GM12878 (cell line): Measurements from ENCODE around the gene FRMD8. TPM values are rescaled to one million over a fixed set of nuclear protein-coding genes. Genes with fewer than 3 reads are reported as not detected.
A peak's percentile ranks its signal among the peaks of the same experiment; 100 is the strongest.

ENCODE experiments used
- BHLHE40 ChIP-seq, 2 experiments: fragments of 450-650 bp in 1 of 2; IDR thresholded peaks; 2 replicates each; pipeline ENCODE4 v1.6.1; 2011 to 2017; ENCODE audit warnings: low read depth in 2 of 2, borderline replicate concordance in 1 of 2, improper control_type of control experiment in 1 of 2, low read length in 1 of 2, mild to moderate bottlenecking in 1 of 2
- GATAD2B ChIP-seq: fragments of 450-650 bp; conservative IDR thresholded peaks from 2 replicates; pipeline ENCODE4 v1.6.1; 2017; ENCODE audit warnings: low read depth, mild to moderate bottlenecking, moderate library complexity
- IKZF1 ChIP-seq: fragments of 450-650 bp; conservative IDR thresholded peaks from 2 replicates; pipeline ENCODE4 v1.6.1; 2017; ENCODE audit warnings: antibody characterized with exemption, mild to moderate bottlenecking
- MEF2A ChIP-seq: IDR thresholded peaks from 2 replicates; pipeline ENCODE4 v1.6.1; 2011; ENCODE audit warnings: low read depth, mild to moderate bottlenecking, low read length, moderate library complexity; ENCODE audit not compliant: insufficient read depth
- MXI1 ChIP-seq: fragments of 150-350 bp; IDR thresholded peaks from 2 replicates; pipeline ENCODE4 v1.6.1; 2011; ENCODE audit warnings: low read depth, mild to moderate bottlenecking, inconsistent platforms, low read length, improper control_type of control experiment
- NFIC ChIP-seq: IDR thresholded peaks from 2 replicates; pipeline ENCODE4 v1.6.1; 2012; ENCODE audit warnings: low read depth, mild to moderate bottlenecking, inconsistent platforms, low read length, moderate library complexity
- NFYA ChIP-seq: IDR thresholded peaks from 2 replicates; pipeline ENCODE4 v1.6.1; 2011; ENCODE audit warnings: low read depth, mild to moderate bottlenecking, low read length, improper control_type of control experiment, borderline replicate concordance
- NR2F1 ChIP-seq: fragments of 450-650 bp; conservative IDR thresholded peaks from 2 replicates; pipeline ENCODE4 v1.6.1; 2017; ENCODE audit warnings: mild to moderate bottlenecking
- PAX5 ChIP-seq: IDR thresholded peaks from 2 replicates; pipeline ENCODE4 v1.6.1; 2011; ENCODE audit warnings: low read depth, low read length, borderline replicate concordance
- POLR2A ChIP-seq: IDR thresholded peaks from 2 replicates; pipeline ENCODE4 v1.6.1; 2011; ENCODE audit warnings: low read depth, mild to moderate bottlenecking, low read length
- RB1 ChIP-seq: fragments of 450-650 bp; formaldehyde crosslinking; IDR thresholded peaks from 2 replicates; pipeline ENCODE4 v1.6.1; 2017; ENCODE audit warnings: mild to moderate bottlenecking, borderline replicate concordance
- RELA ChIP-seq: fragments of 450-650 bp; IDR thresholded peaks from 2 replicates; pipeline ENCODE4 v1.8.0; 2014; ENCODE audit warnings: borderline replicate concordance; ENCODE audit not compliant: partially characterized antibody
- WRNIP1 ChIP-seq: IDR thresholded peaks from 2 replicates; pipeline ENCODE4 v1.6.1; 2011; ENCODE audit warnings: low read depth, low read length, improper control_type of control experiment, borderline replicate concordance
- YY1 ChIP-seq: IDR thresholded peaks from 2 replicates; pipeline ENCODE4 v1.6.1; 2011; ENCODE audit warnings: low read depth, mild to moderate bottlenecking, low read length
- ZBED1 ChIP-seq: IDR thresholded peaks from 2 replicates; pipeline ENCODE4 v1.6.1; 2016; ENCODE audit warnings: borderline replicate concordance
- polyA plus RNA-seq, 11 experiments: library from polyadenylated mRNA; depleted of rRNA in 4 of 11; unstranded in 6 of 11; stranded (reverse) in 5 of 11; fragments of >200 nt; fragmentation: Nextera tagmentation in 4 of 11; fragmentation: Illumina TruSeq in 1 of 11; extraction: Ambion mirVana in 4 of 11; extraction: Trizol in 1 of 11; gene quantifications; 1 replicate in 1 of 11; 2 replicates in 10 of 11; pipeline versions ENCODE4 v1.2.1 to v1.2.3, GENCODE V29; 2011 to 2016; ENCODE audit warnings: inconsistent platforms in 2 of 11, missing spikeins in 2 of 11, low read depth in 1 of 11
- total RNA-seq, 4 experiments: library from RNA; depleted of rRNA in 3 of 4; stranded (reverse); fragments of >200 nt in 3 of 4; fragmentation: Illumina TruSeq in 1 of 4; extraction: Trizol in 1 of 4; gene quantifications; 2 replicates each; pipeline versions ENCODE4 v1.2.1 to v1.2.3, GENCODE V29; 2013 to 2021
- TF ChIP-seq, protein P1 (sequence below): fragments of 450-650 bp; formaldehyde crosslinking; IDR thresholded peaks from 2 replicates; pipeline ENCODE4 v1.4.0; 2020; ENCODE audit warnings: mild to moderate bottlenecking, moderate library complexity
- TF ChIP-seq, protein P2 (sequence below): fragments of 450-650 bp; IDR thresholded peaks from 2 replicates; pipeline ENCODE4 v1.6.1; 2017; ENCODE audit warnings: mild to moderate bottlenecking, moderate library complexity
- TF ChIP-seq, protein P3 (sequence below): fragments of 450-650 bp; conservative IDR thresholded peaks from 2 replicates; pipeline ENCODE4 v1.6.1; 2017; ENCODE audit warnings: mild to moderate bottlenecking, moderate library complexity

The FRMD8 gene
- total and polyA plus RNA-seq, 10 of the 15 experiments (the other 5 are each of a cell fraction or from before 2014, with no cell fraction given), result 8.3 to 69.4 (median 28.0) TPM

DNA sequence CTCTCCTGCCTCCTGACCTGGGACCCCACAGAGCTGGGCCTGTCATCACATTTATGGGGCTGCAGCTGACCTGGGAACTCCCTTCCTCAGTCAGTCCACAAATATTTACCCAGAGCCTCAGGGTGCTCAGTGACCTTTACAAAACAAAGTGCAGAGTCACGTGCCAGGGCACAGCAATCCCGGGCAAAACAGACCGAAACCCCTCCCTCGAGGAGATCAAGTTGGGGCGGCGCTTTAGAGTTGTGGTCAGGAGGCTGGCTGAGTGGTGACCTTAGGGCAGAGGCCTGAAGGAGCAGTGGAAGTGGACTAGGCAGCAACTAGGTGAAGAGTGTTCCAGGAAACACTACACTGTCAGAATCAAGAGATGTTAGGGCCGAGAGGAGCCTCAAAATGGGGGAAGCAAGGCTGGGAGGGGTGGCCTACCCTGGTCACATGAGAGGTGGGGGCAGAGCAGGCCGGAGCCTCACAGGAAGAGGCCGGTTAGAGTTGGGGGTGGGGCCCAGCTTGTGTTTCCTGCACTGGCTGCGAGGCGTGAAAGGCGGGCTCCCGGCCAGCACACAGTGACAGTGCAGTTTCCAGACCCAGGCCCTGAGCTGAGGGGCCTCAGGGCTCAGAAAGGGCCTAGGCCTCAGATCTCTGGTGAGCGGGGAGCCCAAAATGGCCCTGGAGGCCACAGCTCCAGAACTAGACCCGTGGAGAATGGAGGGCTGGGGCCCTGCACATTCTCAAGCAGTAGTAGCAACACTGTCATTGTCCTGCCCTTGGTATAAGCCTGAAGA is 32.4 kb downstream of the FRMD8 start (continued):
- TF ChIP-seq, protein P1, sequence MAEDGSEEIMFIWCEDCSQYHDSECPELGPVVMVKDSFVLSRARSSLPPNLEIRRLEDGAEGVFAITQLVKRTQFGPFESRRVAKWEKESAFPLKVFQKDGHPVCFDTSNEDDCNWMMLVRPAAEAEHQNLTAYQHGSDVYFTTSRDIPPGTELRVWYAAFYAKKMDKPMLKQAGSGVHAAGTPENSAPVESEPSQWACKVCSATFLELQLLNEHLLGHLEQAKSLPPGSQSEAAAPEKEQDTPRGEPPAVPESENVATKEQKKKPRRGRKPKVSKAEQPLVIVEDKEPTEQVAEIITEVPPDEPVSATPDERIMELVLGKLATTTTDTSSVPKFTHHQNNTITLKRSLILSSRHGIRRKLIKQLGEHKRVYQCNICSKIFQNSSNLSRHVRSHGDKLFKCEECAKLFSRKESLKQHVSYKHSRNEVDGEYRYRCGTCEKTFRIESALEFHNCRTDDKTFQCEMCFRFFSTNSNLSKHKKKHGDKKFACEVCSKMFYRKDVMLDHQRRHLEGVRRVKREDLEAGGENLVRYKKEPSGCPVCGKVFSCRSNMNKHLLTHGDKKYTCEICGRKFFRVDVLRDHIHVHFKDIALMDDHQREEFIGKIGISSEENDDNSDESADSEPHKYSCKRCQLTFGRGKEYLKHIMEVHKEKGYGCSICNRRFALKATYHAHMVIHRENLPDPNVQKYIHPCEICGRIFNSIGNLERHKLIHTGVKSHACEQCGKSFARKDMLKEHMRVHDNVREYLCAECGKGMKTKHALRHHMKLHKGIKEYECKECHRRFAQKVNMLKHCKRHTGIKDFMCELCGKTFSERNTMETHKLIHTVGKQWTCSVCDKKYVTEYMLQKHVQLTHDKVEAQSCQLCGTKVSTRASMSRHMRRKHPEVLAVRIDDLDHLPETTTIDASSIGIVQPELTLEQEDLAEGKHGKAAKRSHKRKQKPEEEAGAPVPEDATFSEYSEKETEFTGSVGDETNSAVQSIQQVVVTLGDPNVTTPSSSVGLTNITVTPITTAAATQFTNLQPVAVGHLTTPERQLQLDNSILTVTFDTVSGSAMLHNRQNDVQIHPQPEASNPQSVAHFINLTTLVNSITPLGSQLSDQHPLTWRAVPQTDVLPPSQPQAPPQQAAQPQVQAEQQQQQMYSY, result no peak
- peak; percentile 59; the same call in 1 of the 2 replicates for TF ChIP-seq GATAD2B
- peak; percentile 97 to 98 for TF ChIP-seq BHLHE40 (IDR thresholded peaks at IDR 0.05; ENCODE audit: borderline replicate concordance in 1 of 2, low read depth in 2 of 2, low read length in 1 of 2)
- peak; percentile 48; the same call in 1 of the 2 replicates for TF ChIP-seq MXI1
- peak; percentile 99 for TF ChIP-seq NR2F1
- peak; percentile 80 for TF ChIP-seq POLR2A
- TF ChIP-seq, protein P2, sequence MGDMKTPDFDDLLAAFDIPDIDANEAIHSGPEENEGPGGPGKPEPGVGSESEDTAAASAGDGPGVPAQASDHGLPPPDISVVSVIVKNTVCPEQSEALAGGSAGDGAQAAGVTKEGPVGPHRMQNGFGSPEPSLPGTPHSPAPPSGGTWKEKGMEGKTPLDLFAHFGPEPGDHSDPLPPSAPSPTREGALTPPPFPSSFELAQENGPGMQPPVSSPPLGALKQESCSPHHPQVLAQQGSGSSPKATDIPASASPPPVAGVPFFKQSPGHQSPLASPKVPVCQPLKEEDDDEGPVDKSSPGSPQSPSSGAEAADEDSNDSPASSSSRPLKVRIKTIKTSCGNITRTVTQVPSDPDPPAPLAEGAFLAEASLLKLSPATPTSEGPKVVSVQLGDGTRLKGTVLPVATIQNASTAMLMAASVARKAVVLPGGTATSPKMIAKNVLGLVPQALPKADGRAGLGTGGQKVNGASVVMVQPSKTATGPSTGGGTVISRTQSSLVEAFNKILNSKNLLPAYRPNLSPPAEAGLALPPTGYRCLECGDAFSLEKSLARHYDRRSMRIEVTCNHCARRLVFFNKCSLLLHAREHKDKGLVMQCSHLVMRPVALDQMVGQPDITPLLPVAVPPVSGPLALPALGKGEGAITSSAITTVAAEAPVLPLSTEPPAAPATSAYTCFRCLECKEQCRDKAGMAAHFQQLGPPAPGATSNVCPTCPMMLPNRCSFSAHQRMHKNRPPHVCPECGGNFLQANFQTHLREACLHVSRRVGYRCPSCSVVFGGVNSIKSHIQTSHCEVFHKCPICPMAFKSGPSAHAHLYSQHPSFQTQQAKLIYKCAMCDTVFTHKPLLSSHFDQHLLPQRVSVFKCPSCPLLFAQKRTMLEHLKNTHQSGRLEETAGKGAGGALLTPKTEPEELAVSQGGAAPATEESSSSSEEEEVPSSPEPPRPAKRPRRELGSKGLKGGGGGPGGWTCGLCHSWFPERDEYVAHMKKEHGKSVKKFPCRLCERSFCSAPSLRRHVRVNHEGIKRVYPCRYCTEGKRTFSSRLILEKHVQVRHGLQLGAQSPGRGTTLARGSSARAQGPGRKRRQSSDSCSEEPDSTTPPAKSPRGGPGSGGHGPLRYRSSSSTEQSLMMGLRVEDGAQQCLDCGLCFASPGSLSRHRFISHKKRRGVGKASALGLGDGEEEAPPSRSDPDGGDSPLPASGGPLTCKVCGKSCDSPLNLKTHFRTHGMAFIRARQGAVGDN, result peak; percentile 98
- TF ChIP-seq WRNIP1, result peak; percentile 82
- no peak for TF ChIP-seq NFYA
- peak; percentile 75 for TF ChIP-seq PAX5
- TF ChIP-seq NFIC, result no peak
- TF ChIP-seq IKZF1, result peak; percentile 84
- TF ChIP-seq, protein P3, sequence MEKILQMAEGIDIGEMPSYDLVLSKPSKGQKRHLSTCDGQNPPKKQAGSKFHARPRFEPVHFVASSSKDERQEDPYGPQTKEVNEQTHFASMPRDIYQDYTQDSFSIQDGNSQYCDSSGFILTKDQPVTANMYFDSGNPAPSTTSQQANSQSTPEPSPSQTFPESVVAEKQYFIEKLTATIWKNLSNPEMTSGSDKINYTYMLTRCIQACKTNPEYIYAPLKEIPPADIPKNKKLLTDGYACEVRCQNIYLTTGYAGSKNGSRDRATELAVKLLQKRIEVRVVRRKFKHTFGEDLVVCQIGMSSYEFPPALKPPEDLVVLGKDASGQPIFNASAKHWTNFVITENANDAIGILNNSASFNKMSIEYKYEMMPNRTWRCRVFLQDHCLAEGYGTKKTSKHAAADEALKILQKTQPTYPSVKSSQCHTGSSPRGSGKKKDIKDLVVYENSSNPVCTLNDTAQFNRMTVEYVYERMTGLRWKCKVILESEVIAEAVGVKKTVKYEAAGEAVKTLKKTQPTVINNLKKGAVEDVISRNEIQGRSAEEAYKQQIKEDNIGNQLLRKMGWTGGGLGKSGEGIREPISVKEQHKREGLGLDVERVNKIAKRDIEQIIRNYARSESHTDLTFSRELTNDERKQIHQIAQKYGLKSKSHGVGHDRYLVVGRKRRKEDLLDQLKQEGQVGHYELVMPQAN, result peak; percentile 42; the same call in 1 of the 2 replicates
- peak; percentile 52; the same call in 1 of the 2 replicates for TF ChIP-seq RB1
- TF ChIP-seq YY1, result peak; percentile 84
- TF ChIP-seq RELA, result no peak
- TF ChIP-seq ZBED1, result peak; percentile 60; the same call in 1 of the 2 replicates
- TF ChIP-seq MEF2A, result peak; percentile 55; the same call in 1 of the 2 replicates
